Stimulated activated CD4-positive, alpha-beta T cell treated with anti-CD3 and anti-CD28 coated beads, Interleukin-12 subunit alpha, Interleukin-12 subunit beta, amount 100 ng/mL, for 24 hours (primary cell): ENCODE measurements around the gene KLK10.
"Not testable (repeated sequence)": the region's sequence is repeated elsewhere in the genome, so short reads cannot be mapped to it uniquely, and the experiment has no call there.

Experiments used
- DNase-seq, 2 experiments: peaks; one replicate each; pipeline ENCODE4 v3.0.0-alpha.2; 2020; ENCODE audit warnings: low read depth in 2 of 2

Gene KLK10

DNA sequence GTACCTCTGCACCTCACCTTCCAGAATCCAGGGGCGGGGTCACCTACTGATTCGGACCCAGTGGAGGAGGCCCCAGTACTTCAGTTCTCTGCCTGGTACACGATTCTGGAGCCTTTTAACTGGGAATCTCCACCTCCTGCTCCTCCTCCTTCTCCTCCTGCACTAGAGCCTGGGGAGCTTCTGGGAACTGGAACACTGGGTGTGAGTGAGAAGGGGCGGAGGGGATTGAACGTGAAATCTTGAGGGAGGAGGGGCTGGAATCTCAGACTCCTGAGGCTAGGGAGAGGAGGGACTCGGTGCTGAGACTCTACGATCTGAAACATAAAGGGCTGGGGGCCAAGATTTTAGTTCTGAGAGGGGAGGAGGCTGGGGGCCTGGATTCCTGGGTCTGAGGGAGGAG, 18.0 kb downstream of the KLK10 start, which contains the start of gene KLK8:
Gene KLK8 (minus strand): TSS at position 90 of the 400 bp plus-strand sequence. CDS start 437 bp downstream, outside the sequence.
- no peak for DNase-seq

DNA sequence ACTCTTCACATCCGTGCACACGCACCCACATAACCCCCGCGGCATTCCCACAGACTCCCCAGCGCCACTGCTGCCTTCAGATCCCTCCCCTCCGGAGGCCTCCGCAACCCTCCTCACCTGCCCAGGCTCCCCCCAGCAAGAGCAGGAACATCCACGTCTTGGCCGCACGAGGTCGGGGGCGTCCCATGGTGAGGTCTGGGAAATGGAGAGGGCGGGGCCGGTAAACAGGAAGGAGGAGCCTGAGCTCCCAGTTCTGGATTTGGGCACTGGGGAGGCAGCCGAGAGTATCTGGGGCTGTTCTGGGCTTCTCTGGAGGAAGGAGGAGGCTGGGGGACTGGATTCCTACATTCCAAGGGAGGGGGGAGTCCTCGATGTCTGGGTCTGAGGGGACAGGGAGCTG, 18.5 kb downstream of the KLK10 start:
- no peak for DNase-seq

DNA sequence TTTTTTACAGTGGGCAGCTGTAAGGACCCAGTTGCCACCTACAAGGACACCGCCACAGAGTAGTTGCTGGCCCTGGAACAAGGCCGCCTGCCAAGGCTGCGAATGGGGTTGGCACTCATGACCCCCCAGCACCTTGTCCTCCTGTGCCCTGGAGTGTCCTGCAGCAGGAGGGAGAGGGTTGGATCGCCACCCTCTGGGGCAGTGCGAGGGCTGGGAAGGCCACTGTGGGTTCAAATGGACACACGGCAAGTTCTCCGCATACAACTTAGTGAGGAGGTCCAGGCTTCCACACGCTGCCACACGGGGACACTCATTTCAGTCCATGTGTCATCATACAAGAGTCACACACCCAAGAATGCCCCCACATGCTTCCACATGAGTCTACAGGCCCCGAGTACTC, 19.1 kb downstream of the KLK10 start:
- no peak for DNase-seq

DNA sequence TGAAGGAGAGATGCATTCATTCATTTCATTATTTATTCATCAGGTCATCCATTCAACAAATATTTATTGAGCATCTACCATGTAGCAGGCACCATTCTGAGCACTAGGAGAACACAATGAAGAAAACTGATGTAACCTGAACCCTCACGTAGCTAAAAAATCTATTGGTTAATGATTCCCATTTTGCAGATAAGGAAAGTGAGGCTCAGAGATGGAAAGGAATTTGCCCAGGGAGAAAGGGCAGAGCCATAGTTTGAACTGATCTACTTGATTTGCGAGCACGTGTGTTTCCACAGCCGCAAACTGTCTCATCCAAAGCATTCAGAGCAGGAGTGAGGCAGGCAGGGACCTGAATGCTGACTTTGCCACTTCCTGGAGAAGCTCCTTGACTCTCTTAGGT, 20.8 kb downstream of the KLK10 start:
- DNase-seq = no peak

DNA sequence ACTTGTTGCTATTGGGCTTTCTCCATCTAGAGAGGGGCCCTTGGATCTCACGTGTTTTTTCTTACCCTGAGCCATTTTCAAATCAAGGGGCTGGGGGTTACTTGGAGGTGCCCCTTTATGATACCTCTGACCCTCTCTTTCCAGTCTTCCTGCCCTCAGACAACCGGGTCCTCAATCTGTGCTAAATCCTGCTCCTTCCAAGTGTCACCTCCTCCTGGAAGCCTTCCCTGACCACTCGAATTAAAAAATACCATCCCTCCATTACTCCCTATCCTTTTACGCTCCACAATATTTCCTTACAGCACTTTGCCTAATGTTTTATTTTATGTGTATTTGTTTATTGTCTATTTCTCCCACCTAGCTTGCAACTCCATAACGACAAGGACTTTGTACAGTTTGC, 21.4 kb downstream of the KLK10 start:
- DNase-seq = no peak

DNA sequence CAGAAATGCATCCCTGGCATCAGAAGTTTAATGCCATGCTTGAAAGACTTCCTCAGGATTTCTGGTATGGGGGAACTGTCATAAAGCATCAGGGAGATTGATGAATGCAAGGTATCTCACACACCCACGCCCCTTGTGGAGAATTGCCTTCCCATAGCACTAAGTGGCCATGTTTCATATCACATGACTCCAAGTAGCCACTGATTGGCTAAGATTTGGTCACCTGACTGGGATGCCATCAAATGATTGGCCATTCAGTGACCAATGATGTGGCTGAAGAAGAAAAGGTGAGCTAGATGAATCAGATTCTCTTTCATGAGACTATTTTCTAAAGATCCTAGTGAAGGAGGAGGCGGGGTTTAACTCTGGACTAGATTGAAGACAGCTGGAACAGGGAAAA, 25.4 kb downstream of the KLK10 start:
- no peak for DNase-seq

DNA sequence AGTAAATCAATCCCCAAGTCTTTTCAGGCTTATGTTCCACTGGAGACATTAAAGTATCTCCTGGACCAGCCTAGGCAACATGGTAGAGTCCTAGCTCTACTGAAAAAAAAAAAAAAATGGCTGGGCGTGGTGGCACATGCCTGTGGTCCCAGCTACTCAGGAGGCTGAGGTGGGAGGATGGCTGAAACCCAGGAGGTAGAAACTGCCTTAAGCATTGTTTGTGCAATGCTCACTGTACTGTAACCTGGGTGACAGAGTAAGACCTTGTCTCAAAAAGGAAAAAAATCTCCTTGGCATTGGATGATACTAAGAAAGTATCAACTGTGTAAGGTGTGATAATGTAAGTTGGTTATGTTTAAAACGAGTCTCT, 26.9 kb downstream of the KLK10 start:
- no peak for DNase-seq

DNA sequence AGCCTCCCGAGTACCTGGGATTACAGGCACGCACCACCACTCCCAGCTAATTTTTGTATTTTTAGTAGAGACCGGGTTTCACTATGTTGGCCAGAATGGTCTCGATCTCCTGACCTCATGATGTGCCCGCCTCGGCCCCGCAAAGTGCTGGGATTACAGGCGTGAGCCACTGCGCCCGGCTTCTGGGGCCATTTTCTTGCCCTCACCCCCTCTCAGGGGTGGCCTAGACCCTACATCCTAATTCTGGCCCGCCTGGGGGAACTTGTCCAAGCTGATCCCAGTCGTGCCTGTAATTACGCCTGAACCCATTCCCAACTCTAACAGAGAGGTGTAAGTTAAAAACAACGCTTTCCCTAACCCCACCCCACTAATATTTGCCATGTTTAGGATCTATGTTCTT, 35.1 kb downstream of the KLK10 start:
- not testable (repeated sequence) for DNase-seq

DNA sequence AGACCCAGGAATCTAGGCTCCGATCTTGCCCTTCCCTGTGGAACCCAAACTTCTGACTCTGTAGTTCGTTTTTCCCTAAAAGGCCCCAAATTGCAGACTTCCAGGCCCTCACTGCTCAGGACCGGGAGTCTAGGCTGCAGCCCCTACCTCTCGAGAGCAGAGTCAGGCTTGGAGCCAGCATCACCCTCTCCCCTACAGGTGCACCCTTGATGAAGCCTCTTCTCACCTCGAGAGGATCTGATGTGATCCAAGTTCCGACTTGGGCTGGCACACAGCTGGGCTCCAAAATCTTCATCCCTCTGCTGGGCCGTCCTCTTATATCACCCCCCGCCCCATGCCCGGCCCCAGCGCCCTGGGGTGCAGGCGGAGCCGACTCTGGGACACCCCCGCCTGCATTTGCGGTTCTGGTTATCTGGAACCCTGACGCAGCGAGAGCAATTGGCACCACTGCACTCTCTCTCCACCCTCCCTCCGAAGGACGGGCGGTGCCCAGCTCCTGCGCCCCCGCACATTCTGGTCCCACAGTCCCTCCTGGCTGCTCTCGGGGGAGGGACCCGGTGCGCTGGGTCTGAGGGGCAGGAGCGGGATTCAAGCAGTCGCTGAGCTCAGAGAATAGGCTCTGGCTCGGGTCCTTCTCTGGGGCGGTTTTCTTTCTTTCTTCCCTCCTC, 35.8 kb downstream of the KLK10 start, which contains the start of gene KLK7:
Gene KLK7 (minus strand): TSS at position 293 of the 668 bp plus-strand sequence. CDS start 1,518 bp downstream, outside the sequence.
- DNase-seq = no peak

DNA sequence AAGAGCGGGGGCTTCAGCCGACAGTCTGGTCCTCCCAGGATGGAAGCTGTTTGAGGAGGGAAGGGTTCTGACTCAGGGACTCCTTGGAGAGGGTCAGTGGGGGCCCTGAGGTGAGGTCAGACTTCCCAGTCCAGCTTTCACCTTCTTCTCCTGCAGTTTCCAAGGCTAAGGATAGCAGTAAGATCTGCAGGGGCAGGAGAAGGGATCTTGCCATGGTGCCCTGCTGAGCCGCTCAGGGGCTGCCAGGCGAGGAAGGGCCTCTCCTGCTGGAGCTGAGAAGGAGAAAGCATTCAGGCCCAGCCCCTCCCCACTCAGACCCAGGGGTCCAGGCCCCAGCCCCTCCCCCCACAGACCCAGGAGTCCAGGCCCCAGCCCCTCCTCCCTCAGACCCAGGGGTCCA, 37.3 kb downstream of the KLK10 start:
- DNase-seq = no peak

DNA sequence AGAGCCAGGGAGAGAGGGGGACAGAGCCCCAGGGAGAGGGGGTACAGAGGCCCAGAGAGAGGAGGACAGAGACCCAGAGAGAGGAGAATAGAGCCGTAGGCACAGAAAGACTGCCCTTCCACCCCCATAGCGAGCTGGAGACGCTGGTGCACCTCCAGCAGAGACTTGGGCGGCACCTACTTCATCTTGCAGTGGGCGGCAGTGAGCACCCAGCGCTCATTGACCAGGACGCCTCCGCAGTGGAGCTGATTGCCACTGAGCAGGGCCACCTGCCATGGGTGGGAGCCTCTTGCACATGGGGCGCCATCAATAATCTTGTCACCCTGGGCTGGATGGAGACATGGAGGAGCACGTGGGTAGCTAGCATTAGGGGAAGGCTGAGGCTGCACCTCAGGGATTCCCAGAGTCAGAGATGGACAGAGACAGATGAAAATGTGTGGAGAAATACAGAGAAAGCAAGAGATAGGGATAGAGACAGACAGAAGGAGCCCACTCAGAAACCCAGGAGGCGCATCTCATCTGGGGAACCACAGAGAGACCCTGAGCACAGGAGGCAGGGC, 37.8 kb downstream of the KLK10 start:
- no peak for DNase-seq

DNA sequence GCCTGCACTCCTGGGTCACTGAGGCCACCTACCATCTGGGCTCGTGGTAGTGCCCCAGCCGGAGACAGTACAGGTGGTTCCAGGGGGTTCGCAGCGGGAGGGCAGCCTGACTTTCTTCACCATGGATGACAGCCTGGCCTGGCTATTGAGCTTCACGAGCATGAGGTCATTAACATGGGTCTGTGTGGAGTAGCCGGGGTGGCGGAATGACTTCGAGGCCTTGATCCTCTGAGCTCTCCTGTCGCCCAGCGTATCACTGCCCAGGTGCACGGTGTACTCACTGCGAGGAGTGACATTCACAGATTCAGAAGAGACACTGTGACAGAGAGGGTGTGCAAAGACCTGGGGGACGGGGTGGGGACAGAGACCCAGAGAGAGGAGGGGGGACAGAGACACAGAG, 39.3 kb downstream of the KLK10 start:
- DNase-seq = no peak

DNA sequence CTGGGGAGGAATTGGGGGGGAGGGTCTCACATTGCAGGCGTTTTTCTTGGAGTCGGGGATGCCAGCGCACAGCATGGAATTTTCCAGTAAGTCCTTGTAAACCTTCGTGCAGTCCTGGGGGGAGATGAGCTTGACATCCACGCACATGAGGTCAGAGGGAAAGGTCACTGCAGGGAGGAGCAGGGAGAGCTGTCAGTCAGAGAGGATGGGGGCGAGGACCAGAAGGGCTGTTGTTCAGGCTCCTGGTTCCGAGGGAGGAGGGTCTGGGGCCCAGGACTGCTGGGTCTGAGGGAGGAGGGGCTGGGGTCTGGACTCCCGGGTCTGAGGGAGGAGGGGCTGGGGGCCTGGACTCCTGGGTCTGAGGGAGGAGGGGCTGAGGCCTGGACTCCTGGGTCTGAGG, 39.8 kb downstream of the KLK10 start:
- no peak for DNase-seq

DNA sequence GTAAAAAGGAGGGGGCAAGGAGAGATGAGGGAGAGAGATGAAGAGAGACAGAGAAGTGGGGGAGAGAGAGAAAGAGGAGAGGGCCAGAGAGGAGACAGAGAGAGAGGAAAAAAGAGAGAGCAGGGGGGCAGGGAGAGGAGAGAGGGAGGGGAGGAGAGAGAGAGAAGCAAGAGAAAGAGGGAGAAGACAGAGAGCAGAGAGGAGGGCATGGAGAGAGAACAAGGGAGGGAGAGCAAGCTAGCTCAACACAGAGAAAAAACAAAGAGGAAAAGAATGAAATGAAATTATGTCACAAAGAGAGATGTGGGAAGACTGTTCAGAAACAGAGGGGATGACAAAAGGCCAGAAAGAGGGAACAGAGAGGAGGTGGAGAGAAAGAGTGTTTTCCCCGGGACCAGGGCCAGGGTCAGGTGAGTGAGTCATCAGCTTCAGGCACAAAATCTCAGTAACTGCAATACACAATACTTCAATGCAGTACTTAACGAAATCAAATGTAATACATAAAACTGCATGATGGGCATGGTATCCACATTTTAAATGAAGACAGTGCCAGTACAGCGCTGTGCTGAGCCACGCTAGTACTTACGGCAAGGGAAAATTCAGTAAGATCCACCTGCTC, 40.6 kb downstream of the KLK10 start:
- no peak for DNase-seq

DNA sequence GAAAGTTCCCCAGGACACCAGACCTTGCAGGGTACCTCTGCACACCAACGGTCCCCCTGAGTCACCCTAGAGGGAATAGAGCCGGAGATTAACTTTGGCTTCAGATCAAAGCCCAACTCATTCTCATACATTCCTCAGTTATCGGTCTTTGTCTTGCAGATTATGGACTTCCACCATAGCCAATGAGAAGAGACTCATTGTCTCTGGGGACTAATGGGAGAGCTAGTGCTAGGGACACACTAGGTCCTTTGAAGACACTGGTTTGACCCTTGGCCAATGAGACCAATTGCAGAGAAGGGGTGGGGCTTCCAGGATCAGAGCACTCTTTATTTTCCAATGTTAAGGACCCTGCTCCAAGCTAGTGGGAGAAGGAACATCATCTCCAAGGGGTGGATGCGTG, 41.9 kb downstream of the KLK10 start:
- no peak for DNase-seq

DNA sequence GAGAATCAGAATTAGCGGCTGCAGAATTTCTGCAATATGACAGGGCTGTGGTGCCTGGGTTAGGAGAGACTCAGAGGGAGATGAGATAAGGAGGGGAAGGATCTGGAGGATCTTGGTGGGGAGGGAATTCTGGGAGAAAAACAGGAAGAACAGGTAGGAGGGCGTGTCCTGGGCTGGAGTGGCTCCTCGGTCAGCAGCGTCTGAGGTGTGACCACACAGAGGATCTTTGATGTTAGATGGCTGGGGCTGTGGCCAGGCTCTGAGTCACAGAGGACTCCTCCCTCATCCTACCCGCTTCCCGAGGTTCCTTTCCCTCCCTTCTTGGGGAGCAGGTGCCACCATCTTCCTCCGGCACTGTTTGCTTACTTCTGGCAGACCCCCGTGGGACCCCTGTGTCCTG, 43.7 kb downstream of the KLK10 start:
- no peak for DNase-seq

DNA sequence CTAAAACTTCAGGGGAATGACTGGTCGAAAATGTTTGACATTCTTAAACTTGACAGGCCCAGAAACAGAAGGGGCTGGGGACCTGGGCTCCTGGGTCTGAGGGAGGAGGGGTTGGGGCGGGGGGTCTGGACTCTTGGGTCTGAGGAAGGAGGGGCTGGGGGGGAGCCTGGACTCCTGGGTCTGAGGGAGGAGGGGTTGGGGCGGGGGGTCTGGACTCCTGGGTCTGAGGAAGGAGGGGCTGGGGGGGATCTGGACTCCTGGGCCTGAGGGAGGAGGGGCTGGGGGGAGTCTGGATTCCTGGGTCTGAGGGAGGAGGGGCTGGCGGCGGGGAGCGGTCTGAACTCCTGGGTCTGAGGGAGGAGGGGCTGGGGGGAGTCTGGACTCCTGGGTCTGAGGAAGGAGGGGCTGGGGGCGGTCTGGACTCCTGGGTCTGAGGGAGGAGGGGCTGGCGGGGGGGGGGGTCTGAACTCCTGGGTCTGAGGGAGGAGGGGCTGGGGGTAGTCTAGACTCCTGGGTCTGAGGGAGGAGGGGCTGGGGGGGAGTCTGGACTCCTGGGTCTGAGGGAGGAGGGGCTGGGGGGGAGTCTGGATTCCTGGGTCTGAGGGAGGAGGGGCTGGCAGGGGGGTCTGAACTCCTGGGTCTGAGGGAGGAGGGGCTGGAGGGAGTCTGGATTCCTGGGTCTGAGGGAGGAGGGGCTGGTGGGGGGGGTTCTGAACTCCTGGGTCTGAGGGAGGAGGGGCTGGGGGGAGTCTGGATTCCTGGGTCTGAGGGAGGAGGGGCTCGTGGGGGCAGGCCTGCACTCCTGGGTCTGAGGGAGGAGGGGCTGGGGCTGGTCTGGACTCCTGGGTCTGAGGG, 44.6 kb downstream of the KLK10 start:
- DNase-seq = no peak

DNA sequence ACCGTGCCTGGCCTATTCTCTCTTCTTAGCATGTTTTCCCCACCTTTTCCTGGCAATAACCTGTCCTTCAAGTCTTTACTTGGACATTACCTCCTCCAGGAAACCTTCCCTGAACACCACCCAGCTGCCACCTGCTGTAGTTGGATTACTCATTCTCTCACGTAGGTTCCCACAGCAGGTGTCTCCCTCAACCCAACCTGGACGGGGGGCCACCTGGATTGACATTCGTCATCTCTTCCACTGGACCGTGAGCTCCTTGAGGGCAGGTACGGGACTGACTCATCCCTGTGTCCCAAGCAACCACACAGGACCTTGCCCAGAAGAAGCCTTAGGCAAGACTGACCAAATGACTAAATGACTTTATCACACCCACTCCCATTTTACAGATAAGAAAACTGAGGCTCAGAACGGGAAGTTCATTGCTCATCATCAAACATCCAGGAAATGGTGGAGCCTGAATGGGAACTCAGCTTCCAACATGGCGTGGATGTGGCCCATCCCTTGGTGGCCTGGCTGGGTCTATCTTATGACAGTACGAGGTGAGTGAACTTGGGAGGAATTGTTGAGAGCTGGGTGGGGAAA, 46.6 kb downstream of the KLK10 start:
- no peak for DNase-seq

DNA sequence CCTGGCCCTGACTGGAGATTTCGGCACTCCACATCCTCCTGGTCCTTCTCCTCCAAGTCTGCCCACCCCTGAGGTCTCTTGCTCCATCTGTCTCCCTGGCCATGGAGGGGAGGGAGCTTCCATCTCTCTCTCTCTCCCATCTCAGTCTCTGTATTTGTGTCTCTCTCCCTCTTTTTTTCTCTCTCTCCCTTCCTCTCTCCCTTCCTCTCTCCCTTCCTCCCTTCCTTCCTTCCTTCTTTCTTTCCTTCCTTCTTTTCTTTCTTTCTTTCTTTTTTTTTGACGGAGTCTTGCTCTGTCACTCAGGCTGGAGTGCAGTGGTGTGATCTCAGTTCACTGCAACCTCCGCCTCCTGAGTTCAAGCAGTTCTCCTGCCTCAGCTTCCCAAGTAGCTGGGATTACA, 49.7 kb downstream of the KLK10 start:
- not testable (repeated sequence) for DNase-seq

DNA sequence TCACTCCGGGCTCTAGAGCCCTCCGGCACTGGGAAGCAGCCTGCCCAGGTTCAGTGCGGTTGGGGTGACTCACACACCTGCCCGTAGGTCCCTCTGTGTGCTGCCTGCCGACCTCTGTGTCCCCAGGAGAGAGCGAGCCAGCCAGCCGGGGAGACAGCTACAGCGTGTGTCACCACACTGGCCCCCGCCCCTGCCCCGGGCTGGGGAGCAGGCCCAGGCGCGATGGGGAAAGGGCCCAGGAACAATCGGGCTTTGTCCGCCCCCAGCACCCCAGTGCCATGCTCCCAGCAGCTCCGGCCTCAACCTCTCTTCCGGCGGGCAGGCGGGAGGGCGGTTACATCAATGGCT, 50.1 kb downstream of the KLK10 start, which contains the start of gene KLK6:
Gene KLK6 (minus strand): TSS at position 179 of the 348 bp plus-strand sequence. CDS start 1,487 bp downstream, outside the sequence.
- no peak for DNase-seq

DNA sequence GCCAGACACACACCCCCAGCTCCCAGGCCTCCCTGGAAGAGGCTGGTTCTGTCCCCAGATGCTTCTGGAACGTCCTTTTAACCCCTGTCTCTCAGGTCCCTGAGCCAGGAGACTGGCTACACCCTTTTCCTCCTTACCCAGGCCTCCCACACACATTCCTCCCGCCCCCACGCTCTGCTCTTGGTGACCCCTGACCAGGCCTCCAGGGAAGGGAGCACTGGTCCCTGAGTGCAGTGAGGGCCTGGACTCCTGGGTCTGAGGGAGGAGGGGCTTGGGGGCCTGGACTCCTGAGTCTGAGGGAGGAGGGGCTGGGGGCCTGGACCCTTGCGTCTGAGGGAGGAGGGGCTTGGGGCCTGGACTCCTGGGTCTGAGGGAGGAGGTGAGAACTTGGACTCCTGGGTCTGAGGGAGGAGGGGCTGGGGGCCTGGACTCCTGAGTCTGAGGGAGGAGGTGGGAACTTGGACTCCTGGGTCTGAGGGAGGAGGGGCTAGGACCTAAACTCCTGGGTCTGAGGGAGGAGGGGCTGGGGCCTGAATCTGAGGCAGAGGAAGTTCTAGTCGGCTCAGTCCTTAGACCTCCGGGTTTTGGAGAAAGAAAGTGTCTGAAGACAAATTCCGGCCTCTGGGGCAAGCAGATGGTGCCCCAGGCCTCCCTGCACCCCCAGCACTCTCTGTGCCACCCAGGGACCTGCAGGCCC, 50.6 kb downstream of the KLK10 start:
- no peak for DNase-seq
